ENCODE measurements around the gene CYB561. TPM values are rescaled to one million over a fixed set of nuclear protein-coding genes. Genes with fewer than 3 reads are reported as not detected.

The CYB561 gene
- total RNA-seq, 1 donor from 2014 or later = 9.0 TPM

- no peak overlapping the region for H3K27ac ChIP-seq (replicated peaks)
- peaks cover 4% of the 10 kb centered on the region for H3K4me1 ChIP-seq
- no peak for TF ChIP-seq CTCF (IDR thresholded peaks at IDR 0.05; ENCODE audit: borderline replicate concordance)
- no peaks in the 10 kb centered on the region for H3K36me3 ChIP-seq
- no peak overlapping the region for H3K4me3 ChIP-seq
- H3K9me3 ChIP-seq (replicated peaks) = no peaks in the 10 kb centered on the region
- DNase-seq = no peak
- intact Hi-C loops (cut with micrococcal nuclease) = no loop called here
- no peaks in the 10 kb centered on the region for H3K27me3 ChIP-seq (ENCODE audit: low read depth)
Measured at GRCh38 chr17:63419949-63420867, 25.9 kb downstream of the CYB561 start.

GRCh38 chr17:63419398-63419797 lies 26.7 kb downstream of the CYB561 start:
- H3K4me3 ChIP-seq = no peak overlapping the region
- no peak for TF ChIP-seq CTCF (IDR thresholded peaks at IDR 0.05; ENCODE audit: borderline replicate concordance)
- DNase-seq = no peak
- no peaks in the 10 kb centered on the region for H3K9me3 ChIP-seq (replicated peaks)
- intact Hi-C loops (cut with micrococcal nuclease) = no loop called here
- H3K27ac ChIP-seq (replicated peaks) = no peak overlapping the region
- peaks cover 4% of the 10 kb centered on the region for H3K4me1 ChIP-seq
- peaks cover 3% of the 10 kb centered on the region for H3K36me3 ChIP-seq
- no peaks in the 10 kb centered on the region for H3K27me3 ChIP-seq (ENCODE audit: low read depth)

GRCh38 chr17:63418540-63418939 lies 27.6 kb downstream of the CYB561 start:
- no peaks in the 10 kb centered on the region for H3K27me3 ChIP-seq (ENCODE audit: low read depth)
- peaks cover 12% of the 10 kb centered on the region for H3K36me3 ChIP-seq
- TF ChIP-seq CTCF (IDR thresholded peaks at IDR 0.05; ENCODE audit: borderline replicate concordance) = no peak
- peaks cover under 1% of the 10 kb centered on the region for H3K4me1 ChIP-seq
- no peak overlapping the region for H3K27ac ChIP-seq (replicated peaks)
- DNase-seq = no peak
- no peak overlapping the region for H3K4me3 ChIP-seq
- intact Hi-C loops (cut with micrococcal nuclease) = no loop called here
- H3K9me3 ChIP-seq (replicated peaks) = no peaks in the 10 kb centered on the region

DNA sequence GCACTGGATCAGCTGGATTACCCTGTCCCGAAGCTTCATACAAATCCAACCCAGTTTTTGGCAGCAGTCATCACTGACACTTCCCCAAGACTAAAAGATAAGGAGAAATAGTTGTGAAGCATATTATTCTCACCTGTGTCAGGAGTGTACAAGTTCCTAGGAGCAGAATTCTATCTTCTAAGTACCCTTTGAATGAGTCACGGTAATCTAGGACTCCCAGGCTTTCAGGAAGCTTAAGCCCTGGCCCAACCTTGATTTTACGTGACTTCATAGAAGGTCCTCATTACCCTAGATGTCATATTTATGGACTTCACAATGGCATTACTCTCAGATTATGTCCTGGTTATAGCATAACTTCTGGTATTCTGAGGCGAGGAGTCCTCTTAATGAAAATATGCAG lies 31.9 kb downstream of the CYB561 start:
- intact Hi-C loops (cut with micrococcal nuclease) = no loop called here
- DNase-seq = no peak
- H3K36me3 ChIP-seq = peaks cover 33% of the 10 kb centered on the region
- no peak overlapping the region for H3K27ac ChIP-seq (replicated peaks)
- H3K9me3 ChIP-seq (replicated peaks) = no peaks in the 10 kb centered on the region
- TF ChIP-seq CTCF (IDR thresholded peaks at IDR 0.05; ENCODE audit: borderline replicate concordance) = no peak
- no peaks in the 10 kb centered on the region for H3K4me1 ChIP-seq
- no peaks in the 10 kb centered on the region for H3K27me3 ChIP-seq (ENCODE audit: low read depth)
- H3K4me3 ChIP-seq = no peak overlapping the region

GRCh38 chr17:63413128-63413527 lies 33.0 kb downstream of the CYB561 start:
- DNase-seq = no peak
- Histone ChIP-seq H3K4me1 (no peaks in the 10 kb centered on the region), H3K4me3 (no peak overlapping the region), H3K9me3 (replicated peaks) (no peaks in the 10 kb centered on the region), H3K27me3 (ENCODE audit: low read depth) (no peaks in the 10 kb centered on the region), H3K27ac (replicated peaks) (no peak overlapping the region), H3K36me3 (peaks cover 33% of the 10 kb centered on the region)
- intact Hi-C loops (cut with micrococcal nuclease) = no loop called here
- TF ChIP-seq CTCF (IDR thresholded peaks at IDR 0.05; ENCODE audit: borderline replicate concordance) = no peak
